ENCODE data around the gene FADS3. TPM values are rescaled to one million over a fixed set of nuclear protein-coding genes. Genes with fewer than 3 reads are reported as not detected.

FADS3 gene
- total and polyA plus RNA-seq, 2 of the 4 experiments (the other 2 are of a cell fraction), result 54.5 to 110 TPM

- Histone ChIP-seq H3K9me1 (ENCODE audit: insufficient read depth, low read length) (no peaks in the 10 kb centered on the region), H3K79me1 (ENCODE audit: low read depth in 1 of 2, low read length in 2 of 2) (no peaks in the 10 kb centered on the region), H4K5ac (ENCODE audit: low read depth, low read length) (no peak overlapping the region), H3K4me3 (ENCODE audit: insufficient read depth, low read depth, low read length) (no peak overlapping the region), H2BK5ac (ENCODE audit: low read depth, low read length, poor library complexity, severe bottlenecking) (no peak overlapping the region), H3K27ac (ENCODE audit: insufficient read depth, low read length) (no peak overlapping the region), H3K27me3 (ENCODE audit: control insufficient read depth, insufficient read depth, low read length) (no peaks in the 10 kb centered on the region), H3K36me3 (ENCODE audit: control insufficient read depth, insufficient read depth, low read length) (peaks cover 24% of the 10 kb centered on the region), H2AK9ac (replicated peaks; ENCODE audit: low read depth, low read length, poor library complexity) (no peak overlapping the region), H4K20me1 (ENCODE audit: insufficient read depth, low read length) (no peaks in the 10 kb centered on the region), H2BK120ac (ENCODE audit: low read depth, low read length) (no peak overlapping the region), H4K8ac (ENCODE audit: low read depth in 2 of 2, low read length in 2 of 2) (no peak overlapping the region), H2AFZ (replicated peaks; ENCODE audit: low read length, poor library complexity) (no peak overlapping the region), H3K23ac (ENCODE audit: low read depth, low read length) (no peak overlapping the region), H3K18ac (ENCODE audit: low read depth, low read length) (no peak overlapping the region), H2AK5ac (ENCODE audit: low read depth, low read length) (no peak overlapping the region), H3K4me1 (ENCODE audit: control insufficient read depth, insufficient read depth, low read length) (peaks cover 2% of the 10 kb centered on the region), H3K14ac (replicated peaks; ENCODE audit: low read depth, low read length) (no peak overlapping the region), H3K56ac (ENCODE audit: extremely low read depth, insufficient read depth, low read length) (no peak overlapping the region), H3K9me3 (ENCODE audit: control insufficient read depth, insufficient read depth, low read length) (no peaks in the 10 kb centered on the region), H3K4ac (ENCODE audit: low read depth, low read length) (no peak overlapping the region), H3K9ac (ENCODE audit: low read depth, low read length) (no peak overlapping the region), H2BK15ac (ENCODE audit: low read depth, low read length) (no peak overlapping the region), H4K91ac (ENCODE audit: insufficient read depth, low read depth, low read length) (no peak overlapping the region), H2BK20ac (ENCODE audit: low read depth, low read length) (no peak overlapping the region), H3K4me2 (ENCODE audit: low read depth, low read length) (no peak overlapping the region)
- TF ChIP-seq MAFK (IDR thresholded peaks at IDR 0.05; ENCODE audit: low read depth, low read length), result no peak
- TF ChIP-seq NFE2L2 (IDR thresholded peaks at IDR 0.05; ENCODE audit: low read depth, low read length), result no peak
- no peak for TF ChIP-seq USF2 (IDR thresholded peaks at IDR 0.05; ENCODE audit: low read depth, low read length)
- no peak for TF ChIP-seq MAZ (IDR thresholded peaks at IDR 0.05; ENCODE audit: borderline replicate concordance, low read depth, low read length)
- TF ChIP-seq RCOR1 (IDR thresholded peaks at IDR 0.05; ENCODE audit: insufficient replicate concordance, low read length), result no peak
- TF ChIP-seq CEBPB (IDR thresholded peaks at IDR 0.05; ENCODE audit: low read depth, low read length), result no peak
- no peak for TF ChIP-seq CHD1 (IDR thresholded peaks at IDR 0.05; ENCODE audit: low read depth, low read length)
- TF ChIP-seq BHLHE40 (IDR thresholded peaks at IDR 0.05; ENCODE audit: low read depth, low read length), result no peak
- no peak for TF ChIP-seq RFX5 (IDR thresholded peaks at IDR 0.05; ENCODE audit: low read depth, low read length)
- TF ChIP-seq CTCF (conservative IDR thresholded peaks at IDR 0.05; ENCODE audit: low read depth, low read length), result no peak
- no peak for TF ChIP-seq RAD21 (IDR thresholded peaks at IDR 0.05; ENCODE audit: low read length)
- TF ChIP-seq ELK1 (IDR thresholded peaks at IDR 0.05; ENCODE audit: borderline replicate concordance, low read depth, low read length), result no peak
- DNase-seq (no peak), ATAC-seq (ENCODE audit: low read depth) (no peak)
- ChIA-PET CTCF (interaction anchor here (0.9 kb wide), 1 partner anchor 215 kb away, joined by 3 read pairs; no protein-coding TSS in a partner anchor), POLR2A (ENCODE audit: unreplicated experiment) (no interaction called here)
- intact Hi-C loops (cut with micrococcal nuclease), result no loop called here
- no CpG with 5 or more reads among the region's 6 CpGs for WGBS, 2 experiments (ENCODE audit: extremely low coverage in 2 of 2, insufficient read length in 1 of 2)
- no TSS peak for BruUV-seq (replicated peaks)
- dilution Hi-C loops (cut with HindIII; ENCODE audit: low sequenced_read_pairs, unreplicated experiment), result no loop called here
- in situ Hi-C loops (cut with MboI; ENCODE audit: low sequenced_read_pairs), result loop anchor here (25.0 kb wide), 1 partner anchor 445 kb away; no protein-coding TSS in a partner anchor
Observed at GRCh38 chr11:61866958-61867343, 24.4 kb downstream of the FADS3 start.
